ENCODE results near the gene ZNF692. TPM values are rescaled to one million over a fixed set of nuclear protein-coding genes. Genes with fewer than 3 reads are reported as not detected.

ZNF692 gene
- total RNA-seq, 1 donor from 2014 or later: 18.4 TPM

DNA sequence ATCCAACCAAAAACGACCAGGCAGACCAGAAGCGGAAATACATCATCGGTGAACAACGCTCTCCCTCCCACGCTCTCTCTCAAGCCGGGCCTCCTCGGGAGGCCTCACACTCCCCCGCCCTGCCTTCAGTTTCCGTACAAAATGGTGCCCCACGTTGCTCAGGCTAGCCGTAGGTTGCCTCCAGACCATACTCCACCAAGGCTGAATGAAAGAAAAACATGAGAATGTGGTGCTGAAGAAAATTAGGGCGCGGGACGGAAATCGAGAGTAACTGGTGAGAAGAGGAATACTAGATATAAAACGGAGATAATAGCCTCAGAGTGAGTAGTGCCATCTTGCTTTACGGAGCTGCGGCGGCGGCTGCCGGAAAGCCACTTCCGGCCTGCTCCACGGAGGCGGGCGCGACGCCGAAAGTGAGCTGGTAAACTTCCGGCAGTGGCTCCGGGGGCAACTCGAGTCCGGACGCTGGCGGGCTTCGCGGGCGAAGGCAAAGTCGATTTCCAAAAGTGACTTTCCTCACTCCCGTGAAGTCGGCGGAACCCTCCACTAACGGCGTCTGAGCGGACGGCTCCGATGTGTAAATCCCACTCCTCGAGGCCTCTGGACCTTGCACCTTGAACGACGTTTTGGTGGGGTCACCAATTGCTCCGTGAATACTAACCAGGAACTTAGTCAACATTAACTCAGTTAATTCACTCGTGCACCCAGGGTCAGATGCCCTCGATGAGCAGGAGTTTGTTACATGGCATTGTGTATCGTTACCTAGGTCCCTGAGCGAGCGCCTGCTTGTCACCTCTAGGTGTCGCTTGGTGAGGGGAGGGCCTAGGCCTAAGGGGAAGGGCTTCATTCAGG, 32.8 kb downstream of the ZNF692 start, which contains the start of gene SH3BP5L:
SH3BP5L (minus strand) TSS at position 7 of the 852 bp plus-strand sequence. CDS start 980 bp downstream, outside the sequence.
- DNase-seq (ENCODE audit: low spot score): peak; percentile 96

DNA sequence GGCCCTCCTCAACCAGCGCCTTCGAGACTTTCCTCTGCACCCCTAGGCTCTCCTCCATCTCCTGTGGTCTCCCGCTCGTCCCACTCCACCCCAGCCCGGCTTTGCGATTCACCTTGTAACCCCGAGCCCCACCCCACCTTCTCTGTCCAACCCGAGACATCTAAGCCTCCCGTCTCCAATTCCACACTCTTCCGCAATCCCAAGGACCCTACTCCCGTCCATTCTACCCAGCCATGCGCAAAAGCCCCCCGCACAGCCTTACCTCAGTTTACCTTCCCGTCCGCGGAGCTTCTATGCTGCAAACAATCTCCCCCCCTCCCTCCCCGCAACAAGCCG, 33.3 kb downstream of the ZNF692 start:
- DNase-seq (ENCODE audit: low spot score): peak; percentile 81

DNA sequence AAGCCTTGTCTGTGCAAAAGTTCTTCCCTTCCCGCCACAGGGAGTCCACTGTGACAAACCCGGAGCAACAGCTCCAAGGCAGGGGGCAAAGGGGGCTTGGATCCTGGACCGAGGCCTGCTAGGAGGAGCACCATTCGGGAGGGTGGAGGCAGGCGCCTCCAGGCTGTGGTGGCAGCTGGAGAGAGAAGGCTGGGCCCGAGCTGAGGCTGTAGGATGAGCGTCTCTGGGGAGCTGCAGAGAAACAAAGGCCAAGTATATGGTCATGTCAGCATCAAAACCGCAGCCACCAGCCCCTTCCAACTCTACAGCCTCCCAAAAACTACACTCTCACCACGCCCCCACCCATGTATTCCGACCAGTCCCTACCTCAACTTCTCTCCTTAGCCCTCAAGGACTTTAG, 33.7 kb downstream of the ZNF692 start:
- peak; percentile 74 for DNase-seq (ENCODE audit: low spot score)

DNA sequence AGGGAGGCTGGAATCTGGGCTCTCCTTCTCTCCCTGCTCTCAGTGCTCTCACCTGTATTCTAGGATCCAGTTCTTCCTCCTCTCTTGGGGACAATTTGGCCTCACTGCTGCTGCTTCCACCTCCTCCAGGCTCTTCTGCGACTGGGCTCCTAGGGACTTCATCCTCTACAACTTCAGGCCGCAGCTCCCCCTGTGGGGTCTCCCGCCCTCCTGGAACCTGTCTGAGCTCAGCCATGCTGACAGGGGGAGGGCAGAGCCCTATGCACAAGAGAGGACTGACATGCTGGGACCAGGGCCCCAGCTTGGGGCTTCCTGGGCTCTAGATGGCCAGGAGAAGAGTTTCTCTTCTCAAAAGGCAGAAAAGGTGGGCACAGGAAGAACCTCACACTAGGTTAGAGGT, 34.2 kb downstream of the ZNF692 start:
- peak; percentile 55 for DNase-seq (ENCODE audit: low spot score)

DNA sequence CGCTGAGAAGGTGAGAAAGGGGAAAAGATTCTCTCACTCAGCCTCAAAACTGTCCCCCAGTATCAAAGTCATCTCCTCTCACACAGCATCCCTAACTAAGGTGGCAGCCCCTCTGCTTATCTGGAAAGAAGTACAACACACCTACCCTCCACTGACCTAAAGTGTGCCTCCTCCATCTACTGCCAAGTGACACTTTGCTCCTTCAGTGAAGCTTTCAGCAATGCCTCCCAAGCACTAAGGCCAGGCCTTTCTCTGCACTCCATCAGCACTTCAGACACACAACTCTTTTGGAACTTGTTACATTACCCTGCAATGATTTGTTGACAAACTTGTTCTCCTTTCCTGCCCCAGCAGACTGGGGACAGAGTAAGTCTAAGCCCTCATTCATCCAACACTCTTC, 34.6 kb downstream of the ZNF692 start:
- no peak for DNase-seq (ENCODE audit: low spot score)

DNA sequence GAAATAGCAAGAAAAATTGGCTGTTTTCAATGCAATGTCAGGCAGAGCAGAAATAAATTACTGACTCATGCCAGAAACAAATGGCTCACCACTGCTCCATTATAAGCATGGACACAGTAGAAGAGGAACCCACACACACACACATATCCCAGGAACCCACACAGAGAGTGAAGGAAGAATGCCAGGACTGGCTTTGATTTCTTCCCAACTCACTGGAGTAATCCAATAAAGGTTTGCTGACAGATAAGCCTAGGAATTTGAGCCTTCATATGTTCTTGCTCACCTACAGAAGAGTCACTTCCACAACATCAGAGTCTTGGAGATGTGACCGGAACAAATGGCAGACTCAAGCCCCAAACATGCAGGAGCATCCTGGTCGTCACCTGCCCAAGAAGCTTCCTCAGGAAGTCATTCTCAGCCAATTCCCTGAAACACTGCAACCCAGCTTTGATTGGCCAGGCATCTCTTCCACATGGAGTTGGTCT, 35.3 kb downstream of the ZNF692 start:
- DNase-seq (ENCODE audit: low spot score): no peak

DNA sequence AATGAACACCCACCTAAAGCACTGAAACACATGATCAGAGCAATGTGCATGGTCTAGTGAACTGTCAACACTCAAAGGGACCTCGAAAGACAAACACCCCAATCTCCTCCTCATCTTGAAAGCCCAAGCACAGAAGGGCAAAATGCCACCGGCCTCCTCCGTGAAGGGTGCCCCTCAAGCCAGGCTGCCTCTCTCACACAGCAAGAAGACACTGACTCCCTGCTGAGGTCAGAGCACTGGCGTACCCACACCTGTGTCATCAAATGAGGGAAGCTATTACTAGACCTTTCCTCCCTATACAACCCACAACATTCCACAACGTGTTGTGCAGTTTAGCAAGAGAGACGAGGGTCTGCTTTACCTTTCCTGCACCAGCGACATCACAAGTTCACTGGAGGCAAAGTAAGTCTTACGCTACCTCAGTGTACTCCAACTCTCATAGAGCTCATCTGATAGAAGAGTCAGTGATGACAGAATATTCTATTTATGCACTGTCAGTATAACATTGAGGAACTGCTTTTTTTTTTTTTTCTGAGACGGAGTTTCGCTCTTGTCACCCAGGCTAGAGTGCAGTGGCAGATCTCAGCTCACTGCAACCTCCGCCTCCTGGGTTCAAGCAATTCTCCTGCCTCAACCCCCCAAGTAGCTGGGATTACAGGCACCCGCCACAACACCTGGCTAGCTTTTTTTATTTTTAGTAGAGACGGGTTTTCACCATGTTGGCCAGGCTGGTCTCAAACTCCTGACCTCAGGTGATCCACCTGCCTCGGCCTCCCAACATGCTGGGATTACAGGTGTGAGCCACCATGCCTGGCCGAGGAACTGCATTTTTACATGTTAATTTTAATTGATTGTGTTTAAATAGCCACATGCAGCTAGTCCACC, 36.5 kb downstream of the ZNF692 start:
- DNase-seq (ENCODE audit: low spot score): peak; percentile 33

DNA sequence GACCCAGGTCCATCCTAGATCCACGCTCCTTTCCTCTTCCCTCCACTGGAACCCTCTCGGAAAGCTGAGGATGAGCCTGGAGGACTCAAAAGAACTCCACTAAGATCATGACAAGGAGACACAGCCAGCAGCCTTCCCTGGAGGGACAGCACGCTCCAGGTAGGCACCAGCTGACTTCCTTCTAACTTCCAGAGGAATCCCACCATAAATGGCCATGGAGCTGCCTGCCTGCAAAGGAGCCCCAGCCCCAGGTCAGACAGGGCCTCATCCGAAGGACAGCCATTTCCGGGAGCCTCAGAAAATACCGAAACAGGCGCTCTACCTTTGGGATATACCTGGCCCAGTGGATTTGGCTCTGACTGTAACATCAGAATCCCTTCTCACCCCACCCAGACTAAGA, 37.2 kb downstream of the ZNF692 start:
- DNase-seq (ENCODE audit: low spot score): peak; percentile 24

DNA sequence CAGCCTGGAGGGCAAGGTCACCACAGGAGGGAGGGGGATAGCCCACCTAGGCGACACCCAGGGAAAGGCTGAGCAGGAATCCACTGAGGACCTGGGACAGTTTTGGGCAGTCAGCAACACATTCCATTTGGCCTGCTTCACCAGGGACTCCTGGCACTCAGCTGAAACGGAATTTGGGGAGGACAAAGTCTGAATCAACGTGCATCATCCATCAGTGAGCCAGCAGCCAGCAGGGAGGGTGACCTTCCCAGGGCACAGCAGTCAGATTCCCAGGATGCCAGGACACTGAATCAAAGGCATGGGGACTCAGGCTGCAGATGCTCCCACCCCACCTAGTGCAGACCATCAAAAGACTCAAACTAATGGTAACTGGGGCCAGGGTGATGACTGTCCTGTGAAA, 37.8 kb downstream of the ZNF692 start:
- peak; percentile 60 for DNase-seq (ENCODE audit: low spot score)

DNA sequence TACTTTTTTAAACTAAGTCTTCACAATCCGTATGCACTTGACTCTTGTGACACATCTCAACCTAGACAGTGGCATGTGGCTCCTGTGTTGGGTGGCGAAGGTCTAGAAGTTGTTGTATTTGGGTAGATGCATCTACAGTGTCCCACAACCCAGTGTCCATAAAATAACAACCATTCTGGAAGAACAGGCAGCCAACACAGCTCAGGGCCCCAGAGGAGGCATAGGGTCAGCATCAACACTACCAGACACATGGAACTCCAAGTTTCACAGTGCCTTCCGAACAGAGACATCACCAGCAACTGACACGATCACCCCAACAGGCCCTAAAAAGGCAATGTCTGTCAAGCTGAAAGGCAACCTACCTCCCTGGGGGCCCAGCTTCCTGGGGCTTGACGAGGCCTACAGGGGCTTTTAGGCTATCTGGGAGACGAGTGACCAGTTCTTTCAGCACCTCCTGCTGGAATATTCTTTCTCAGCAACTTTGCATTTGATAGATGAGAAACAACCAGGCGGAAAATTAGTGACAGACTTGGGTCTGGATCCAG, 38.8 kb downstream of the ZNF692 start:
- DNase-seq (ENCODE audit: low spot score): peak; percentile 59

DNA sequence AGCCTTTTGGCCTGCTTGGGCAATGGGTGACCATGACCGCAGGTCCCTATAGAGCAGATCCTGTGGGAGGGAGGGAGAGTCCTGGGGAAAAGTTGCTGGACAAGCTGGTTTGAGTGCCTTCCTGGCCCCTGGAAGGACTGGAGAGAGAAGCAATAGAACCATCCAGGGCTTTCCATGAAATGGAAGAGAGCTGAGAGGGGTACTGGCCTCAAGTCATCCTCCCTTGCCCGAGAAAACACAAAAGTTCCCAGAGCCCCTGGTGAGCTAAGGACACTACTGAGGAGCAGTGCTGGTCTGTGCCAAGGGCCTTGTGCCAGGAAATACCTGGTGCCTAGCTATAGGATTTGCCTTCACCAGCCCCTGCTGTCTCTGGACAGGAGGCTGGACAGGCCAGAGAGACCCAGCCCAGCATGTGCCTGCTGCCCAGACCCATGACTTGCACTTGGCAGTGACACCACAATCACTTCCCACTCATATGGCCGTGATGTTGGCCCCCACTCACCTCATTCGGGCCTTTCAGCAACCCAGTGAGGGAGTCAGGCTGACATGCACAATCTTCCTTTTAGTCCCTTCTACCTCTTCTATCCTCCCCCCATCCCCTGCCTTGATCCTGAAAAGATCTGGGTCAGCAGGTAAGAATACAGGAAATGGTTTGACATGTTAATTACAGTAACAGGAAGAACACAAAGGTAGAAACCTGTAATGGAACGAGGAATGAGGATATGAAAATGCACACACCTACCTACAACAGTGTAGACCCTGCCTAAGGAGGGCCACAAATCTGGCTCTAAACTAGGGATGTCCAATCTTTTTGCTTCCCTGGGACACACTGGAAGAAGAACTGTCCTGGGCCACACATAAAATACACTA, 40.1 kb downstream of the ZNF692 start:
- DNase-seq (ENCODE audit: low spot score): peak; percentile 43

DNA sequence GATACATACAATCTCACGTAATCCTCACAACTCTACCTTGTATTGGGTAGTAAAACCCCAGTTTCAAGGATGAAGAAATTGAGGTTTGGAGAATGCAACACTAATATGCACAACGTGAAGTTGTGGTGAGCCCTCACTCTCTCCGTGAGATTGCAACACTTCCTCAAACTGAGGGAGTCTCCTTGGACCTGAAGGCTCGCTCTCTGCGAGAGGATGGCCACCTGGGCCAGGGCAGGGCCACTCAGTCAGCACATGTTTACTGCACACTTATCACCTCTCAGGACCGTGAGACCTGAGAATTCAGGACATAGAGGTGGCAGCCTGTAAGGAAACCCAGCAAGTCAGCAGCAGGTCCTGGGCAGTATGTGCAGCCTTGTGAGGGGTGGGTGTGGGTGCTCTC, 41.8 kb downstream of the ZNF692 start:
- no peak for DNase-seq (ENCODE audit: low spot score)

DNA sequence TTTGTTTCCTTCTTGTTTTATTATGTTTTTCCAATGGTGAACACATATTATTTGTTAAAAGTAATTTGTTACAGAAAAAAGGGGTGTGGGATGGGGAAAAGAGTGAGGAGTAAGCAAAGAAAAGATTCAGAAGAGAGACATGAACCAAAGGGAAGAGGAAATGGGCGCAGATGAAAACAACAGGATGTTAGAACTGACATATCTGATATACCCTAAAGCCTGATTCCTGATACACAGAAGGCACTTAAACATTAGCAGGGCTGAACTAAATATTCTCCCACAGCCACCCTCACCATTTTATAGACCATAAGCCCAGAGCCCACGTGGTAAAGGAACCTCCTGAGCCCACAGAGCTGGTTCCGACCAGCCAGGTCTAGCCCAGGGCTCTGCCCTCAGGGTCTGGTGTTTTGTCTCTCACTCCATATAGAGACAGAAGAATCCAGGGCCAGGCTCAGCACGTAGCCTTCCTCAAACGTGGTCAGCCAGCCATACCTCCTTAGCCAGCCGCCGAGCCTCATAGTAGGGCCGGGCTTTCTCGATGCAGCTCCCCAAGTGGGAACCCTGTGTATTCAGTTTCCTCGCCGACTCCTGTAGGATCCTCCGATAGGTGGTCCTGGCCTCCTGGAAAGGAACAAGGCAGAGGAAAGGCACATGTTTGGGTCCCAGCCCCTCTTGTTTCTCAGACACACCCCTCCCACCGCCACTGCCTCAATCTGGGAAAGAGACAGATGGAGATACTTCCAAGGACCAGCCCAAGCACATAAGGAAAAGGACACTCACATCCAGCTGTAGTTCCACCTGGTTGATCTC, 42.6 kb downstream of the ZNF692 start:
- DNase-seq (ENCODE audit: low spot score): peak; percentile 65

DNA sequence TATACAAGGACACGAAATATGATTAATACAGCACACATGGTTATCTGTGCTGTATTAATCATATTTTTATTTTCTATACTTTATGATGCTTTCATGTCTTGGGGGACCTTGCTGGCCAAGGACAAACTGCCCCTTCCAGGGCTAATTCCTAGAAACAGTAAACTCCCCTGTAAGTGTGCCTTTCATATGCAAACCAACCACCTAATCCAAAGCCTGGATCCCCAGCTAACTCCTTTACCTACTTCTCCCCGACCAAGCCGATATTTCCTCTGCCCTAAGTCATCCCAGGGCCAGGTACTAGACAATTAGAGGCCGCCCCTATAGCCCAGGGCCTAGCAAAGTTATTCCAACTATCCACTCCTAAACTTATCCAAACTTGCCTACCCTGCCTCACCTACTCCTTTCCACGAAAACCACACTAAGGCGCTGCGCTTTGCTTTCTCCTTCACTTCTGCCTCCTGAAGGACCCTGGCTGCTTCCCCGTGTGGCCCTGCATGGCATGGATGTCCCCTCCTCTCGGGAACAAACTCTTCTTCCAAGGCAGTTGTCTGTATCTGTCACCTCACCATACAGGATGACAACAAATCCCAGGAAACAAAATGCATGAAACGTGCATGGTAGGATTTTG, 43.4 kb downstream of the ZNF692 start:
- DNase-seq (ENCODE audit: low spot score): peak; percentile 35

DNA sequence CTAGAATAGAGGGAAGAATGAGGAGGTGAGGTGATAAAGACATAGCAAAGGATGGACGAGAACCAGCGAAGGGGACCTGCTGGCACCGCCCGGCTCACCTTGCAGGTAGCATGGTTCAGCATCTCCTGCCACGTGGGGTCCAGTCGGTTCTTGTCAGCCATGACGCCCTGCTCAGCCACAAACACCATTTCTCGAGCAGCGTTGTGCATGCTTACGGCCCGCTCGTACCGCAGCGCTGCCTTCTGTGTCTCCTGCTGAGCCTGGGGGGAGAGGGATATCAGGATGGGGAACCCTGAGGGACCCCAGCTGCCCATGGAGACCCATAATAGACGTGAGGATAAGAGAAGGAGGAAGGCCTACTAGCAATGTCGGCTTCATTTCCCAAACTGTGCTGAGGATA, 44.5 kb downstream of the ZNF692 start:
- no peak for DNase-seq (ENCODE audit: low spot score)

DNA sequence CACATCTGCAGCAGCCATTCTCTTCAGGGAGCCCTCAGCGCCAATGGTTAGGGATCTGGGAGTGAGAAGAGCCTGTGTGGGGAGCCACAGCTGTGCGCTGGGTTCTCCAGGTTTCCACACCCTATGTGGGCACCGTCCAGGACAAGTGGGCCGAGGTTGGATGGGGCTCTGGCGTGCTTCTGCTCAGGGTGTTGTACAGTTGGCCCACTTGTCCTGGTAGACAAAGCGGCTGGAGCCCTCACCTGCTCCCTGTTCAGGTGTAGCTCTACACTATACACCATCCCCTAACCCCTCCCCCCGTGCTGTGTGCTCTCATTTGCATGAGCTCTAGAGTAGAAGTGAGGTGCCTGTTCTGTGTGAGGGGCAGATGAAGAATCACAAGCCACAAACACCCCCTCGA, 45.3 kb downstream of the ZNF692 start:
- DNase-seq (ENCODE audit: low spot score): no peak

DNA sequence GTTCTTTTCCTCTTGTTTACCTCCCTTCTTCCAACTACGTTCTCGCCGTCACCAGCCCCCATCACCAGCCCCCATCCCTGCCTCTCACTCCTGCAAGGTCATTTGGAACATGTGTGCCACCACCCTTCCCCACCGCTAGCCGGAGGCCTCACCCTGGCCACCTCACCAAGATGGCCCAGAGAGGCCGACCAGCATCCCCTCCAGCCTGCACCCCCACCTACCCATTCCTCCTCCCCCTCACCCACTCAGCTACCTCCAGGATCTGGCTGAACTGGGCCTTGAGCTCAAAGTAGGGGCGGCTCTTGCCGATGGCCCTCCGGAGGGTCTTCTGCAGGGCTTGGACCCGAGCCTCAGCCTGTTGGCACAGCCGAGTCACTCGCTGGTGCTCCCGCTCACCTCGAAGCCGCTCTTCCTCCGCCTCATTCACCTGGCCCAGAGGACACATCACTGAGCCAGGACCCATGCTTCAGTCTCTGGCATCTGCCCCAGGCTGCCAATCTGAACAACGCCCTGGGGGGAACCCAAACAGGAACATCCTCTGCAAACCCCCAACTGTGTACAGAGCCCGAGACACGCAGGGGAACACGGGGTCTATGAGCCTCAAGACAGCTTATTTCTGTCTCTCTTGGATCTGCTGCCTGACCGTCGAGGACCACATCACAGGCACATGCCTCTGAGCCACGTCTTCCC, 46.0 kb downstream of the ZNF692 start:
- DNase-seq (ENCODE audit: low spot score): no peak

DNA sequence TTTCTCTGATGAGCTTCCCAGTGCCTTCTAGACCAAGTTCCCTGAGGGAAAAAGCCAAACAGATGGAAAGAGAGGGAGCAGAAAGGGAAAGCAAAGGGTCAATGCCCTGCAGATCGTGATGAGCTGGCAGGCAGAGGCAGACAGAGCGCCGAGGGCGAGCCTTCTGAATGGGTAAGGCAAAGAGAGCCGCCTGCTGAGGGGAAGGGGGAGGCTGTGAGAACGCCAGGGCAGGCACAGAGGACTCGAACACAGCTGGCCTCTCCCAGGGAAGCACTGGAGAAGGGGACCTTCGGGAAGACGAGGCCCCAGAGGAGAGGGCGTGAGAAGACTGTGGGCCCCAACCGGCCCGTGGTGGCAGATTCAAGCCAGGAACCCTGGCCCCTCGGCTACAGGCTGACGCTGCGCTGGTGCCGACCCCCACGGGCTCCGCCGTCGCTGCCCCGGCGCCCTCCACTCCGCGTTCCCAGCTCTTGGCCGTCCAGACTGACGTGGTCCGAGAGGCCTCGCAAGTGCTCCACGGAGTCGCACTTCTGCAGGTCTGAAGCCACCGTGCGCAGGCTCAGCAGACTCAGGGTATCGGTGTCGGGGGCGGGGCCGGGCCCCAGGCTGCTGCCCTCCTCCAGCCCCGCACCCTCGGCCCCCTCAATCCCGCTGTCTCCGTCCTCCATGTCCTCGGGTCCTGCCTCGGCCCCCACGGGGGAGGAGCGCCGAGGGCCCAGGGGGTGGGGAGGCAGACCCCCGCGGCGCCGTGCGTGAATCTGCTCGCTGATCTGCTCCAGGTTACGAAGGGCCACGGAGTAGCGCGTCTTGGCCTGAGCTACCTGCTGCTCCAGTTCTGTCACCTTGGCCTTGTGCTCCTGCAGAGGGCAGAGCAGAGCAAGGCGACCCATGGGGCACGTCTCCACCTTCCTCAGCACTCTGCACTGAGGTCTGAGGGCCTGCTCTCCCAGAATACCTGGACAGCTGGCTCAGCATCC, 47.1 kb downstream of the ZNF692 start:
- no peak for DNase-seq (ENCODE audit: low spot score)
